Measurements from ENCODE around the gene SF3A2.

The SF3A2 gene

DNA sequence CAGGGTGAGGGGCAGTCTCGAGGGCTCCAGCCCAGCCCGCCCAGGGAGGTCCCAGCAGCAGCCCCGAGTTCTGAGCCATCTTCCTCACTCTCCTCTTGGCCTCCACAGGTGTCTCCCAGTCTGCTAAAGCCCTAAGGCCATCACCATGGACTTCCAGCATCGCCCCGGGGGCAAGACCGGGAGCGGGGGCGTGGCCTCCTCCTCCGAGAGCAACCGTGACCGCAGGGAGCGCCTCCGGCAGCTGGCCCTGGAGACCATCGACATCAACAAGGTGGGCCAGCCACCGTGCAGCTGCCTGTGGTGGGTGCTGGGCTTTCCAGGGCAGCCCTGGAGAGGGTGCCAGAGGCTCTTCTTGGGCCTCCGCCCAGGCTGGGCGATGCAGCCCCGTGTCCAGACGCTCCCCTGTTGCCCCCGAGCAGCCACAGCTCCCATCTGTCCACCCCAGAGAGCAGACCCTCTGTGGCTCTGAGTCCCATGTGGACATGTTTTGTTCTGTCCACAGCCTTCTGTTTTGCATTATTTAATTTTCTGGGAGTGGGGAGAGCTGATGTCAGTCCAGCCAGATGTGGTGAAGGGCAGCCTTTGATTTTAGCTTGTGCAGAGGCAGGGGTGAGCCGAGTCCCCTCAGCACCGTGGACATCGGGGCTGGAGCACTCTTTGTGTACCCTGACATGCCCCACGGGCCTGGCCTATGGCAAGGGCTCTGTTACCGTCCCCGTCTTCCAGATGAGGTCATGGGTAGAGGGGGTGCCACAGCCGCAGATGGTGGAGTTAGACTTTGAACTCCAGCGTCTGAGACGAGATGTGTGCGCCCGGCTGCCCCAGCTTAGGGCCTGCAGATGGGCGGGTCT, 6.9 kb downstream of the SF3A2 start:
- Histone ChIP-seq H3K36me3 (ENCODE audit: insufficient read depth, insufficient read length, low read length) (peaks cover 91% of the 10 kb centered on the region), H3K4me3 (ENCODE audit: insufficient read length, low read depth) (no peak overlapping the region), H3K27me3 (ENCODE audit: insufficient read depth, insufficient read length) (no peaks in the 10 kb centered on the region), H3K9ac (ENCODE audit: insufficient read length, low read depth) (no peak overlapping the region), H3K4me1 (ENCODE audit: insufficient read depth, insufficient read length) (peaks cover 31% of the 10 kb centered on the region), H3K9me3 (ENCODE audit: insufficient read depth, low read length) (no peaks in the 10 kb centered on the region)
- DNase-seq (ENCODE audit: low read depth, low spot score) = no peak
- TF ChIP-seq ZNF274 (IDR thresholded peaks at IDR 0.05; ENCODE audit: low read depth, low read length) (no peak), SUZ12 (IDR thresholded peaks at IDR 0.05; ENCODE audit: extremely low read depth, insufficient read depth, insufficient read length) (no peak), YY1 (IDR thresholded peaks at IDR 0.05; ENCODE audit: insufficient read depth, insufficient read length) (no peak)

DNA sequence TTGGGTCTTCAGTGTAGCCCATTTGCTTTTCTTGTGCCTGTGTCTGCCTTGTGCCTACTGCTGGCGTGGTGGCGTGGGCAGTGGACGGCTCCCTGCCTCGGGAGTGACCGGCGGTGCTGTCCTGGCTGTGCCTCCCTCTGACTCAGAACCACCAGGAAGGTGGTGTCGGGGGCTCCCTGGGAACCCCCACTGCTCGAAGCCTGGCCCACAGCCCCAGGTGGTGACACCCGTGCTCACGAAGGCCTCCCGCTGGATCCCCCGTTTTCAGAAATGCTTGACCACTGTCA, 7.4 kb downstream of the SF3A2 start:
- TF ChIP-seq SUZ12 (IDR thresholded peaks at IDR 0.05; ENCODE audit: extremely low read depth, insufficient read depth, insufficient read length) (no peak), YY1 (IDR thresholded peaks at IDR 0.05; ENCODE audit: insufficient read depth, insufficient read length) (no peak), ZNF274 (IDR thresholded peaks at IDR 0.05; ENCODE audit: low read depth, low read length) (no peak)
- Histone ChIP-seq H3K36me3 (ENCODE audit: insufficient read depth, insufficient read length, low read length) (peaks cover 93% of the 10 kb centered on the region), H3K9me3 (ENCODE audit: insufficient read depth, low read length) (no peaks in the 10 kb centered on the region), H3K9ac (ENCODE audit: insufficient read length, low read depth) (no peak overlapping the region), H3K4me3 (ENCODE audit: insufficient read length, low read depth) (no peak overlapping the region), H3K27me3 (ENCODE audit: insufficient read depth, insufficient read length) (no peaks in the 10 kb centered on the region), H3K4me1 (ENCODE audit: insufficient read depth, insufficient read length) (peaks cover 31% of the 10 kb centered on the region)
- no peak for DNase-seq (ENCODE audit: low read depth, low spot score)

DNA sequence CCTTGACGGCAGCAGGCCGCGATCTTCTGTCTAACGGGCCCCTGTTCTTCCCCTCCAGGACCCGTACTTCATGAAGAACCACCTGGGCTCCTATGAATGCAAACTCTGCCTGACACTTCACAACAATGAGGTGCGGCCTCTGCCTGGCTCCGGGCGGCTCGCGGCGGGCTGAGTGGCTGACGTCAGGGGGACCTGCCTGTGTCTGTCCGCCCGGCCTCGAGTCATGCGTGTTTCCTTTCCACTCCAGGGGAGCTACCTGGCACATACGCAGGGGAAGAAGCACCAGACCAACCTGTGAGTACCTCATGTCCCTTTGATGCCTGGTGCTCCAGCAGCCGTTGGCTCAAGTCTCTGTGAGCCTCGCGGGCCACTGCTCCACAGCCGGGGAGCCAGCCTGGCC, 7.9 kb downstream of the SF3A2 start:
- no peak overlapping the region for H3K4me3 ChIP-seq (ENCODE audit: insufficient read length, low read depth)
- H3K27me3 ChIP-seq (ENCODE audit: insufficient read depth, insufficient read length) = no peaks in the 10 kb centered on the region
- peaks cover 31% of the 10 kb centered on the region for H3K4me1 ChIP-seq (ENCODE audit: insufficient read depth, insufficient read length)
- TF ChIP-seq SUZ12 (IDR thresholded peaks at IDR 0.05; ENCODE audit: extremely low read depth, insufficient read depth, insufficient read length) (no peak), YY1 (IDR thresholded peaks at IDR 0.05; ENCODE audit: insufficient read depth, insufficient read length) (no peak), ZNF274 (IDR thresholded peaks at IDR 0.05; ENCODE audit: low read depth, low read length) (no peak)
- DNase-seq (ENCODE audit: low read depth, low spot score) = no peak
- H3K36me3 ChIP-seq (ENCODE audit: insufficient read depth, insufficient read length, low read length) = peaks cover 97% of the 10 kb centered on the region
- H3K9ac ChIP-seq (ENCODE audit: insufficient read length, low read depth) = no peak overlapping the region
- no peaks in the 10 kb centered on the region for H3K9me3 ChIP-seq (ENCODE audit: insufficient read depth, low read length)

DNA sequence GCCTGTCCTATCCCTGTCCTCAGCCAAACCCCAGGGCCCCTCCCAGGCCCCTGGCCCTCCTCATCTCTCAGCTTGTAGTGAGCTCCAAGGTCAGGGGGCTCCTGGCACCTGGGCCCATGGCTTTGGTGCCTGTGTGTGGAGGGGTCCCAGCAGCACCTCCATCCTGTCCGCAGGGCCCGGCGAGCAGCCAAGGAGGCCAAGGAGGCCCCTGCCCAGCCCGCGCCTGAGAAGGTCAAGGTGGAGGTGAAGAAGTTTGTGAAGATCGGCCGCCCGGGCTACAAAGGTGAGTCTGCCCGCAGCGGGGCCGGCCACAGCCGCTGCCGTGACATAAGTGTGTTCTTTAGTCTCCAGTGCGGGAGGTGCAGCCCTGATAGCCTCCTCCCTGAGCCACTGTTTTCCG, 8.6 kb downstream of the SF3A2 start:
- H3K36me3 ChIP-seq (ENCODE audit: insufficient read depth, insufficient read length, low read length) = peaks cover 96% of the 10 kb centered on the region
- H3K4me1 ChIP-seq (ENCODE audit: insufficient read depth, insufficient read length) = peaks cover 32% of the 10 kb centered on the region
- no peak overlapping the region for H3K4me3 ChIP-seq (ENCODE audit: insufficient read length, low read depth)
- TF ChIP-seq YY1 (IDR thresholded peaks at IDR 0.05; ENCODE audit: insufficient read depth, insufficient read length) = no peak
- TF ChIP-seq SUZ12 (IDR thresholded peaks at IDR 0.05; ENCODE audit: extremely low read depth, insufficient read depth, insufficient read length) = no peak
- no peak for TF ChIP-seq ZNF274 (IDR thresholded peaks at IDR 0.05; ENCODE audit: low read depth, low read length)
- H3K9ac ChIP-seq (ENCODE audit: insufficient read length, low read depth) = no peak overlapping the region
- H3K27me3 ChIP-seq (ENCODE audit: insufficient read depth, insufficient read length) = no peaks in the 10 kb centered on the region
- no peak for DNase-seq (ENCODE audit: low read depth, low spot score)
- H3K9me3 ChIP-seq (ENCODE audit: insufficient read depth, low read length) = no peaks in the 10 kb centered on the region

DNA sequence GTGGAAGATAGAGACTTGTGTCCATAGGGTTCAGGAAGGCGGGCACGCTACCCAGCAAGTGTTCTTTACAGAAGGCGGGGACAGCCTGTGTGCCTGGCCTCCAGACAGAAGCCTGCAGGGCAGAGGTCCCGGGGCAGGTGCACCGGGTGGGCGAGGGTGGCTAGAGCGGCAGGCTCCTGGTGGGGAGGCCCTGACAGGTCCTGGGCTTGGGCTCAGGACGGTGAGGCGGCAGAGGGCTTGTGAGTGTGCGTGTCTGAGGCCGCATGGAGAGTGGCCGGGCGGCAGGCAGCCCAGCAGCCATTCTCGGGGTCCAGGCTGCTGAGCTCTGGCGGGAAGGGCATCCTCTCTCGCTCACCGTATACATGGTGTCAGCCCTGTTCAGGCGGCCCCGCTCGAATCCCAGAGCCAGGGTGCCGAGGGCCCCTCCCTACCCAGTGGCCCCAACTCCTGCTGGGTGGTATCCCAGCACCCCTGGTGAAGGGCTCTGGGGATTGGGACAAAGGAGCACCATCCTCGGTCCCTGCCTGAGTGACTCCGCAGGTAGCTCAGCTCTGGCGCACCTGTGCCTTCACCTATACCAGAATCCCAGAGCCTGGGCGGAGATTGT, 9.5 kb downstream of the SF3A2 start:
- Histone ChIP-seq H3K4me1 (ENCODE audit: insufficient read depth, insufficient read length) (peaks cover 24% of the 10 kb centered on the region), H3K36me3 (ENCODE audit: insufficient read depth, insufficient read length, low read length) (peaks cover 92% of the 10 kb centered on the region), H3K4me3 (ENCODE audit: insufficient read length, low read depth) (no peak overlapping the region), H3K27me3 (ENCODE audit: insufficient read depth, insufficient read length) (no peaks in the 10 kb centered on the region), H3K9me3 (ENCODE audit: insufficient read depth, low read length) (no peaks in the 10 kb centered on the region), H3K9ac (ENCODE audit: insufficient read length, low read depth) (no peak overlapping the region)
- TF ChIP-seq YY1 (IDR thresholded peaks at IDR 0.05; ENCODE audit: insufficient read depth, insufficient read length) (no peak), ZNF274 (IDR thresholded peaks at IDR 0.05; ENCODE audit: low read depth, low read length) (no peak), SUZ12 (IDR thresholded peaks at IDR 0.05; ENCODE audit: extremely low read depth, insufficient read depth, insufficient read length) (no peak)
- DNase-seq (ENCODE audit: low read depth, low spot score) = no peak

DNA sequence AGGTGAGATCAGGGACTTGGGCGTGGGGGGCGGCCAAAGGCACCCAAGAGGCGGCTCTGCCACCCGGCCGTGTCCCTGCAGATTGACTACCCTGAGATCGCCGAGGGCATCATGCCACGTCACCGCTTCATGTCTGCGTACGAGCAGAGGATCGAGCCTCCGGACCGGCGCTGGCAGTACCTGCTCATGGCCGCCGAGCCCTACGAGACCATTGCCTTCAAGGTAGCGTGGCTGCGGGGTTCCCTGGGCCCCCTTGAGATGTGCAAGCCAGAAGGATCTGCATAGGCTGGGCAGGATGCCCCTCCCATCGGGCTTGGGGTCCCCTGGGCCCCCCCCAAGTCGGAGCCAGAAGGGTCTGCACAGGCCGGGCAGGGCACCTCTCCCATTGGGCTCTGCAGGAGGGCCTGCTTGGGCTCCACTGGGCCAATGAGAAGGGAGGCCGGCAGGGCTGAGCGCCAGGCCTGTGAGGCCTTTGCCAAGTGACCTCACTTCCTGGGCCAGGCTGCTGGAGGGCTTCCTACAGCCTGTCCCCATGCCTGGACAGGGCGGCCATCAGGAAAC, 10.3 kb downstream of the SF3A2 start:
- no peaks in the 10 kb centered on the region for H3K27me3 ChIP-seq (ENCODE audit: insufficient read depth, insufficient read length)
- H3K4me3 ChIP-seq (ENCODE audit: insufficient read length, low read depth) = no peak overlapping the region
- H3K9me3 ChIP-seq (ENCODE audit: insufficient read depth, low read length) = no peaks in the 10 kb centered on the region
- no peak overlapping the region for H3K9ac ChIP-seq (ENCODE audit: insufficient read length, low read depth)
- TF ChIP-seq ZNF274 (IDR thresholded peaks at IDR 0.05; ENCODE audit: low read depth, low read length) (no peak), SUZ12 (IDR thresholded peaks at IDR 0.05; ENCODE audit: extremely low read depth, insufficient read depth, insufficient read length) (no peak), YY1 (IDR thresholded peaks at IDR 0.05; ENCODE audit: insufficient read depth, insufficient read length) (no peak)
- peaks cover 92% of the 10 kb centered on the region for H3K36me3 ChIP-seq (ENCODE audit: insufficient read depth, insufficient read length, low read length)
- peaks cover 21% of the 10 kb centered on the region for H3K4me1 ChIP-seq (ENCODE audit: insufficient read depth, insufficient read length)
- no peak for DNase-seq (ENCODE audit: low read depth, low spot score)

DNA sequence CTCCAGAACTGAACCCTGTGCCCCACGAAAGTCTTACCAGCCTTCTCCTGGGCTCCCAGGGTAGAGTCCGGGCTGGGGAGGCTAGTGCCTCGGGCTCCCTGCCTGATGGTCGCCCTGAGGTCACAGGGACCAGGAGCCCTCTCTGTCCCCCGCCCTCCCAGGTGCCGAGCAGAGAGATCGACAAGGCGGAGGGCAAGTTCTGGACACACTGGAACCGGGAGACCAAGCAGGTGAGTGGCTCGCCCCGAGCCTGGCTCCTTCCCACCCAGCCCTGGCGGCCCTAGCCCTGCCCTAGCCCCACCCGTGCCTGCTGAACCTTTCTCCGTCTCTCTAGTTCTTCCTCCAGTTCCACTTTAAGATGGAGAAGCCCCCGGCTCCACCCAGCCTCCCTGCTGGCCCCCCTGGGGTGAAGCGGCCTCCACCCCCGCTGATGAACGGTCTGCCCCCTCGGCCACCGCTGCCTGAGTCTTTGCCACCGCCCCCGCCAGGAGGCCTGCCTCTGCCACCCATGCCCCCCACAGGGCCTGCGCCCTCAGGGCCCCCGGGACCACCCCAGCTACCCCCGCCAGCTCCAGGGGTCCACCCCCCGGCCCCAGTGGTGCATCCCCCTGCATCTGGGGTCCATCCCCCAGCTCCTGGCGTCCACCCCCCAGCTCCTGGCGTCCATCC, 10.9 kb downstream of the SF3A2 start:
- no peak overlapping the region for H3K4me3 ChIP-seq (ENCODE audit: insufficient read length, low read depth)
- no peaks in the 10 kb centered on the region for H3K9me3 ChIP-seq (ENCODE audit: insufficient read depth, low read length)
- no peak for DNase-seq (ENCODE audit: low read depth, low spot score)
- H3K4me1 ChIP-seq (ENCODE audit: insufficient read depth, insufficient read length) = peaks cover 18% of the 10 kb centered on the region
- TF ChIP-seq SUZ12 (IDR thresholded peaks at IDR 0.05; ENCODE audit: extremely low read depth, insufficient read depth, insufficient read length) (no peak), ZNF274 (IDR thresholded peaks at IDR 0.05; ENCODE audit: low read depth, low read length) (no peak), YY1 (IDR thresholded peaks at IDR 0.05; ENCODE audit: insufficient read depth, insufficient read length) (no peak)
- H3K27me3 ChIP-seq (ENCODE audit: insufficient read depth, insufficient read length) = no peaks in the 10 kb centered on the region
- no peak overlapping the region for H3K9ac ChIP-seq (ENCODE audit: insufficient read length, low read depth)
- H3K36me3 ChIP-seq (ENCODE audit: insufficient read depth, insufficient read length, low read length) = peaks cover 91% of the 10 kb centered on the region
